NCI-H2196 (cell line): Measurements from ENCODE around the gene BATF2.

ENCODE experiments used
- DNase-seq: peaks from one replicate; lab custom pipeline; 2025; ENCODE audit not compliant: unreplicated experiment; lab: John Stamatoyannopoulos, UW

The BATF2 gene

GRCh38 chr11:64970731-64971151 lies 26.0 kb downstream of the BATF2 start:
- no peak for DNase-seq

DNA sequence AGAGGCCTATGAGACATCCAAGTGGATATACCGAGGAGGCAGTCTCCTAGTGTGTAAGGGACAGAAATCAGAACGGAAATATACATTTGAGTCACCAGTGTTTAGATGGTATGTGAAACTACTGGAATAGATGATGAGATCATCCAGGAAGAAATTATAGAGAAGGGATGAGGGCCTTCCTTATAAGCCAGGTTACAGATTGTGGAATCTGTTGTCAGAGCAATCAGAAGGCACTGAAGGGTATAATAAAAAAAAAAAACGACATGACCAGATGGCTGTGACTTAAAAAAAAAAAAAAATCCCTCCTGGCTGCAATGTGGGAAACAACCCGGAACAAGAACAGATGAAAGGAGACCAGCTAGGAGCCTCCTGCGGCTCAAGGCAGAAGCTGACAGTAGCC lies 27.6 kb downstream of the BATF2 start:
- no peak for DNase-seq

DNA sequence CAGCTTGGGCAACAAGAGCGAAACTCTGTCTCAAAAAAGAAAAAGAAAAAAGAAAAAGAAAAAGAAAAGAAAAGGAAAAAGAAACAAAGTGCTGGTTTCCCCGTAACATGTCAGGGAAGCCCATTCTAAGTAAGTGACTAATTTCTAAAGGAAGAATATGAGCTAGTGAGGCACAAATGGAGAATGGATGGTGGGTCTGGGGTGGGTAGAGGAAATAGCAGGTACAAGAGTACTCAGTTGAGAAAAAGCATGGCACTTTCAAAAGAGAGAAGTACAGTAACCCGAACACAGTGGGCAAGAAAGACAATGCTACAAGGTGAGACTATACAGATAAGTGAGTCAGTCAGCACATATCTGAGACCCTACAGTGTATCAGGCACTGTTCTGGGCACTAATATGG lies 29.4 kb downstream of the BATF2 start:
- DNase-seq, result no peak

- no peak for DNase-seq
These were observed 33.6 kb downstream of the BATF2 start for GRCh38 chr11:64963072-64963631.

GRCh38 chr11:64960719-64961118 lies 36.1 kb downstream of the BATF2 start:
- no peak for DNase-seq

- DNase-seq, result no peak
These were observed 37.3 kb downstream of the BATF2 start for GRCh38 chr11:64959498-64959897.

DNA sequence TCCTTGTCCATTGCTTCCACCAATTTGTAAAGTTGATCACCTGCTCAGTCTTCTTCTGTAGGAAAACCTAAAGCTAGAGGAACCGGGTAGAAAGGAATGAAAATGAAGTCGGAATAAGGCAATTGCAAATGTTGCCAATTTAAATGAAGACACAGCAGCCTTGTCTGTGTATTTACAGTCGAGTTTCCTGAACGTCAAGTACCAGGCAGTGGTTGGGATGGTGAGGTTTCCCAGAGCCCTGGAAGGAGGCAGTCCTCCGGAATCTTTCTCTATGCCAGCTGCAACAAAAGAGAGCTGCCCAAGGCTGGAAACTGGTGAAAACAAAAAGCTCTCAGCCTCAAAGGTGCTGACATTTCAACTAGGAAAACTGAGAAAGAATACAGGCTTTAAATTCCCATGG lies 42.6 kb downstream of the BATF2 start:
- DNase-seq, result no peak

GRCh38 chr11:64951529-64951928 lies 45.2 kb downstream of the BATF2 start:
- DNase-seq, result no peak

- no peak for DNase-seq
These were observed 49.5 kb downstream of the BATF2 start for GRCh38 chr11:64947208-64947814.
